Measurements from ENCODE around the gene KCNMA1. TPM values are rescaled to one million over a fixed set of nuclear protein-coding genes. Genes with fewer than 3 reads are reported as not detected.

The KCNMA1 gene
- total RNA-seq, 1 donor = 77.8 TPM

DNA sequence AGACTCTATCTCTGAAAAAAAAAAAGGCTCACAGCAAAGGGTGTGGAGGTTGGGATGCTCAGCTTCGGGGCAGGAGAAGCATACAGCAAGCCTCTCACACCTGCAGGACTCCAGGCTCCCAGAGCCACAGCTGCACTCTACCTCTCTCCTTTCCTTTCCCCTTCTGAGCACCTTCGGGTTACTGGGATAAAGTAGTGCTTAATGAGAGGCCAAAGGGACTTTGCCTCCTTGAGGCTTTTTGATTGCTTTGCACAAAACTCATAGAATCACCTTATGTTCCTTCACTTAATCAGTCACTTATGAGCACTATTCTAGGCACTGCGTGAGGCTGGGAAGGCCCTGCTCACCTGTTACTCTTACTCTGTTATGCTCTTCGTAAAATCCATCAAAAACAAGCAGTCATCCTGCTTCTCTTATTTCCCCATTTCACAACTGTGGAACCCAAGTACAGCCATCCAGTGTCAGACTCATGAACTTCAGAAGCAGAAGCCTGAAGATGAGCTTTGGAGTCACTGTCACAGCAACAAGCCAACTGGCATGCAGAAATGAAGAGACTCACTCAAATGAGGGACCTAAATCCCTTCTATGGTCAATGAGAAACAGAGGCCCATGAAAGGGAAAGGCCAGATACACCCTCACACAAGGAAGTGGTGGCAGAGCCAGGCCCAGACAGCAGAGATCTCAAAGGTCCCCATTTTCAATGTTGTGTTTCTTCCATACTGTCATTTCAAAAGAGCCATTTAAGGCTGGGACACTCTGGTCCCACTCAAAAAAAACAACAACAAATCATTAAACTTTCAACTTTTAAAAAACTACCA is 205.4 kb downstream of the KCNMA1 start:
- Histone ChIP-seq H3K9me3 (ENCODE audit: low read depth, low read length) (no peaks in the 10 kb centered on the region), H2AFZ (ENCODE audit: low read length) (no peak overlapping the region), H3K36me3 (ENCODE audit: insufficient read depth, low read length) (no peaks in the 10 kb centered on the region), H3K4me1 (ENCODE audit: insufficient read depth, low read length) (peaks cover 12% of the 10 kb centered on the region), H3K4me3 (ENCODE audit: insufficient read depth, low read length) (no peak overlapping the region), H3K27me3 (ENCODE audit: insufficient read depth, low read length) (no peaks in the 10 kb centered on the region), H4K20me1 (ENCODE audit: insufficient read depth, low read length) (no peaks in the 10 kb centered on the region), H3K27ac (ENCODE audit: low read depth, low read length) (no peak overlapping the region), H3K4me2 (ENCODE audit: insufficient read depth, low read length) (no peak overlapping the region), H3K79me2 (ENCODE audit: insufficient read depth, low read length) (no peaks in the 10 kb centered on the region)
- TF ChIP-seq, protein P1, sequence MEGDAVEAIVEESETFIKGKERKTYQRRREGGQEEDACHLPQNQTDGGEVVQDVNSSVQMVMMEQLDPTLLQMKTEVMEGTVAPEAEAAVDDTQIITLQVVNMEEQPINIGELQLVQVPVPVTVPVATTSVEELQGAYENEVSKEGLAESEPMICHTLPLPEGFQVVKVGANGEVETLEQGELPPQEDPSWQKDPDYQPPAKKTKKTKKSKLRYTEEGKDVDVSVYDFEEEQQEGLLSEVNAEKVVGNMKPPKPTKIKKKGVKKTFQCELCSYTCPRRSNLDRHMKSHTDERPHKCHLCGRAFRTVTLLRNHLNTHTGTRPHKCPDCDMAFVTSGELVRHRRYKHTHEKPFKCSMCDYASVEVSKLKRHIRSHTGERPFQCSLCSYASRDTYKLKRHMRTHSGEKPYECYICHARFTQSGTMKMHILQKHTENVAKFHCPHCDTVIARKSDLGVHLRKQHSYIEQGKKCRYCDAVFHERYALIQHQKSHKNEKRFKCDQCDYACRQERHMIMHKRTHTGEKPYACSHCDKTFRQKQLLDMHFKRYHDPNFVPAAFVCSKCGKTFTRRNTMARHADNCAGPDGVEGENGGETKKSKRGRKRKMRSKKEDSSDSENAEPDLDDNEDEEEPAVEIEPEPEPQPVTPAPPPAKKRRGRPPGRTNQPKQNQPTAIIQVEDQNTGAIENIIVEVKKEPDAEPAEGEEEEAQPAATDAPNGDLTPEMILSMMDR (IDR thresholded peaks at IDR 0.05; ENCODE audit: extremely low read depth, low read depth, low read length) = no peak
- no peak for DNase-seq (ENCODE audit: insufficient read length, low spot score, missing footprints)

DNA sequence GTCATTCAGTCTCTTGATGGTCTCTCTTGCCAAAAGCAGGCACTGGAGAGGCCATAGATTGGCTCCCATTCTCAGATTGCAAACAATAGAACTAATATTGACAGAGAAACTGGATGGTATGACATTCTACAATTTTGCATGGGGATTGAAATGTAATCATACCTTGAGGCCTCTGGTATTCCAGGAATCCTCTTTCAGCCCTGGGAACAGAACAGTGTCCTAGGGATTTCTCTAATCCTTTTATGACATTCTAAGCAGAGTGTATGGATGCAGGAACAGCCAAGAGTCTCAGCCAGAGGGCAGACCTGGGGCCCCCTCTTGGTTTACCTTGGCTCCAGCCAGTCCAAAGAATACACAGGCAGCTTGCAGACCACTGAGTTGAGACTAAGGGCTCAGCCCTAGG is 206.4 kb downstream of the KCNMA1 start:
- no peak for DNase-seq (ENCODE audit: insufficient read length, low spot score, missing footprints)
- Histone ChIP-seq H3K79me2 (ENCODE audit: insufficient read depth, low read length) (no peaks in the 10 kb centered on the region), H3K9me3 (ENCODE audit: low read depth, low read length) (no peaks in the 10 kb centered on the region), H3K4me2 (ENCODE audit: insufficient read depth, low read length) (no peak overlapping the region), H2AFZ (ENCODE audit: low read length) (no peak overlapping the region), H4K20me1 (ENCODE audit: insufficient read depth, low read length) (no peaks in the 10 kb centered on the region), H3K36me3 (ENCODE audit: insufficient read depth, low read length) (no peaks in the 10 kb centered on the region), H3K27ac (ENCODE audit: low read depth, low read length) (no peak overlapping the region), H3K4me3 (ENCODE audit: insufficient read depth, low read length) (no peak overlapping the region), H3K4me1 (ENCODE audit: insufficient read depth, low read length) (peaks cover 12% of the 10 kb centered on the region), H3K27me3 (ENCODE audit: insufficient read depth, low read length) (no peaks in the 10 kb centered on the region)
- TF ChIP-seq, protein P1 (IDR thresholded peaks at IDR 0.05; ENCODE audit: extremely low read depth, low read depth, low read length) = no peak

DNA sequence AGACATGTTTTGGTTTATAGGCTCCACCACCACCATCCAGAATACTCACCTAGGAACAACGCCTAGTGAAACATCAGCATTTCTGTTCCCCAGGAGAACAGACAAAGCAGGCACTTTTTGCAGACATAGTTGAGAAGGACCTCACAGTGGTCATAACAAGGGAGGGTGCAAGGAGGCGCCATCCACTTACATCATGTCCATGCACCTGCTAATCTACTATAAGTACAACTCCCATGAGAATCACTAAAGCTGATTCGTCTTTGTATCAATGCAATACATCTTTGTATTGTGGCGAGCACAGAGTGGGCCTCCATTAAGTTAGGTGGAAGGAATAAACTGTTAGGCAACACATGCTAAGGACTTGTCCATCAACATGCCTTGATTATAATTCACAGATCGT is 207.1 kb downstream of the KCNMA1 start:
- TF ChIP-seq, protein P1 (IDR thresholded peaks at IDR 0.05; ENCODE audit: extremely low read depth, low read depth, low read length) = no peak
- no peak overlapping the region for H2AFZ ChIP-seq (ENCODE audit: low read length)
- no peaks in the 10 kb centered on the region for H3K79me2 ChIP-seq (ENCODE audit: insufficient read depth, low read length)
- H3K4me3 ChIP-seq (ENCODE audit: insufficient read depth, low read length) = no peak overlapping the region
- H3K27ac ChIP-seq (ENCODE audit: low read depth, low read length) = no peak overlapping the region
- DNase-seq (ENCODE audit: insufficient read length, low spot score, missing footprints) = no peak
- no peak overlapping the region for H3K4me2 ChIP-seq (ENCODE audit: insufficient read depth, low read length)
- no peaks in the 10 kb centered on the region for H3K27me3 ChIP-seq (ENCODE audit: insufficient read depth, low read length)
- no peaks in the 10 kb centered on the region for H4K20me1 ChIP-seq (ENCODE audit: insufficient read depth, low read length)
- no peaks in the 10 kb centered on the region for H3K36me3 ChIP-seq (ENCODE audit: insufficient read depth, low read length)
- peaks cover 12% of the 10 kb centered on the region for H3K4me1 ChIP-seq (ENCODE audit: insufficient read depth, low read length)
- no peaks in the 10 kb centered on the region for H3K9me3 ChIP-seq (ENCODE audit: low read depth, low read length)

DNA sequence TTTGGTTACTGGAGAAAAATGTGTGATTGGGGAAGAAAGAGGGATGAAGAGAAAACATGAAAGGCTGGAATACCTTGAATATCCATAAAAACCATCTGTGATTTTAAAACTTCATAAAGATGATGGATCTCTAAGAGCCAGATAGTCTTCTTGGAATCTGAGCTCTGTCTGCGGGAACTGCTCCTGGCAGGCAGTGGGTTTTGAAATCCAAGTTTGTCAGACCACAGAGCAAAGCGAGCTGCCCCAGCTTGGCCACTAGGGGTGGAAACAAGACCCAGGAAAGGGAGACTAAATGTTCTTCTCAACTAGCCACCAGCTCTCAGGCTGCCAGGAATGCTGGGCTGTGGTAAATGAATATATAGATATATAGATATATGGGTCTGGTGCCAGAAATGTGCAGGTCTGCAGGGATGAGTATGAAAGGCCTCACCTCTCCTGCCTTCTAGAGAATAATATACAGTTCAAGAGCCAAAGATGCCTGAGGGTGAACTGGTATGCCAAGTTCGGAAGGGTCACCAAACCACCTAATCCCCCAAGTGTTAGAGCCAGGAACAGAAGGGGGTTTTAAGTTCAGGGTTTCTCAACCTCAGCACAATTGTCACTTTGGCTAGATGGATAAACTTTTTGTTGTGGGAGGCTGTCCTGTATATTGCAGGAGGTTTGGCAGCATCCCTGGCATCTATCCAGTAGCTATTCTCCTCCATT is 208.8 kb downstream of the KCNMA1 start:
- TF ChIP-seq, protein P1 (IDR thresholded peaks at IDR 0.05; ENCODE audit: extremely low read depth, low read depth, low read length) = peak; percentile 89
- Histone ChIP-seq H3K4me3 (ENCODE audit: insufficient read depth, low read length) (no peak overlapping the region), H2AFZ (ENCODE audit: low read length) (no peak overlapping the region), H3K36me3 (ENCODE audit: insufficient read depth, low read length) (no peaks in the 10 kb centered on the region), H3K4me2 (ENCODE audit: insufficient read depth, low read length) (peak overlapping the region; percentile 6), H3K79me2 (ENCODE audit: insufficient read depth, low read length) (no peaks in the 10 kb centered on the region), H3K27me3 (ENCODE audit: insufficient read depth, low read length) (no peaks in the 10 kb centered on the region), H3K27ac (ENCODE audit: low read depth, low read length) (no peak overlapping the region), H3K9me3 (ENCODE audit: low read depth, low read length) (no peaks in the 10 kb centered on the region), H3K4me1 (ENCODE audit: insufficient read depth, low read length) (peaks cover 12% of the 10 kb centered on the region), H4K20me1 (ENCODE audit: insufficient read depth, low read length) (no peaks in the 10 kb centered on the region)
- DNase-seq (ENCODE audit: insufficient read length, low spot score, missing footprints) = no peak

Measured in osteoblast (primary cell).